CD4-positive, alpha-beta T cell treated with Interleukin-15 for 4 hours (primary cell): ENCODE measurements around the gene ELOA2.
"Not testable (repeated sequence)": the region's sequence is repeated elsewhere in the genome, so short reads cannot be mapped to it uniquely, and the experiment has no call there.

Experiments used
- DNase-seq: peaks from one replicate; pipeline ENCODE4 v3.0.0-alpha.2; 2020; ENCODE audit warnings: low spot score

ELOA2 gene

GRCh38 chr18:47035156-47035671, at the start of gene ELOA2:
ELOA2 (minus strand) TSS chr18:47035621; CDS start chr18:47035264, 357 bp downstream.
- DNase-seq: no peak

GRCh38 chr18:47081578-47081977, 46.2 kb upstream of the ELOA2 start:
- DNase-seq: no peak

DNA sequence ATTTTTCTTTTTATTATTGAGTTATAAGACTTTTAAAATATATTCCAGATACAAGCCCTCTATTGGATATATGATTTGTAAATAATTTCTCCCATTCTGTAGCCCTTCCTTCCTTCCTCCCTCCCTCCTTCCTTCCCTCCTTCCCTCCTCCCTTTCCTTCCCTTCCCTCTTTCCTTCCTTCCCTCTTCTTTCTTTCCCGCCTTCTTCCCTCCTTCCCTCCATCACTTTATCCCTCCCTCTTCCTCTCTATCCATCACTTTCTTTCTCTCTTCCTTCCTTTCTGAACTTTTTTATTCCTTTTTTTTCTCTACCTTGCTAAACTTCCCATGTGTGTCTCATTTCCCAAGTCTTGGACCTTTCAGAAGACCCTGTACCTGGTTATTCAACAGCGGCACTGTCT, 45.5 kb upstream of the ELOA2 start:
- DNase-seq: no peak

DNA sequence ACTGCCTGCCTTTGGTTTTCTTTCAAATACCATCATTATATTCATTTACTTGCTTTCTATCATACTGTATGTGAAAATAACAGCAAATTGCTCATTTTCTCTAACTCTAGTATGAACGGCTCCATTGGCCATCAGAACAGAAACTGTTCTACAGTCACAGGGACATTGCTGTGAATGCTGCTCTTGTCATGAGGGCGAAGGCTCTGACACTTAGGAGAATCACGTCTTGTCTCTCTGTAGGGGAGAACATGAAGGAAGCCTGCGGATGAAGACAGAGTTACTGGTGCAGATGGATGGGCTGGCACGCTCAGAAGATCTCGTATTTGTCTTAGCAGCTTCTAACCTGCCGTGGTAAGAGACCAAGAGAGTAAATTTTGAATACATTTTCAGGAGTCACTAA, 41.7 kb upstream of the ELOA2 start:
- no peak for DNase-seq

- no peak for DNase-seq
Observed at GRCh38 chr18:47075098-47075883, 39.9 kb upstream of the ELOA2 start.

DNA sequence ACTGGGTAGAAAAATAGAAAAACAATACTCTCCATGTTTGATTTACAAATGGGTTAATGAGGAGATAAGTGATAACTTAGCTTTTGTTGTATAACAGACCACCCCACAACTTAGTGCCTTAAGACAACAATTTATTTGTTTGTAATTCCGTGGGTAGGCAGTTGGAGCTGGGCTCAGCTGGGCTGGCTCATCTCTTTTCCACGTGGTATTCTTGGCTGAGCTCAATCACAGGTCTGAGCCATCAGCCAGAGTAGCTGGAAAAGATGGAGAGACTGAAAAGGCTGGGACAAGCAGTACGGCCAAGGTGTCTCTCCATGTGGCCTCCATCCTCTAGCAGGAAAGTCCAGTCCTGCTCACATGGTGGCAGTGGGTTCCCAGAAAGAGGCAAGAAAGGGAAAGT, 32.2 kb upstream of the ELOA2 start:
- DNase-seq: no peak

DNA sequence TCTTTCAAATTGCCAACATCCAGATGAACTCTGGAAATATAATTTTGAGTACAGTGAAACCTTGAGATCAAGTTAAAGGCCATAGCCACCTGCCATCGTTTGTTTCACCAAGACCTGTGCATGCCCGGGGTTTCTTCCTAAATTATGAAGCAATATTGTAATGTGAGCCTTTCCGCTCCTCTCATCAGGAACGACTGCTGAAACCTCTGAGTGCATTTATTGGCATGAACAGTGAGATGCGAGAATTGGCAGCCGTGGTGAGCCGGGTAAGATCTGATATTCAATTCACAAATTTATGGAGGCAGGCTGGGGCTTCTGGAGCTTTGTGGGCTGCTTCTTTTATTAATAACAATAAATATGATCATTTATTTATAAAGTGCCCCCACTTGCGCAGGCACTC, 27.7 kb upstream of the ELOA2 start:
- no peak for DNase-seq

- DNase-seq: no peak
Observed at GRCh38 chr18:47062471-47062870, 27.1 kb upstream of the ELOA2 start.

- DNase-seq: no peak
Observed at GRCh38 chr18:47054369-47054768, 18.9 kb upstream of the ELOA2 start.

DNA sequence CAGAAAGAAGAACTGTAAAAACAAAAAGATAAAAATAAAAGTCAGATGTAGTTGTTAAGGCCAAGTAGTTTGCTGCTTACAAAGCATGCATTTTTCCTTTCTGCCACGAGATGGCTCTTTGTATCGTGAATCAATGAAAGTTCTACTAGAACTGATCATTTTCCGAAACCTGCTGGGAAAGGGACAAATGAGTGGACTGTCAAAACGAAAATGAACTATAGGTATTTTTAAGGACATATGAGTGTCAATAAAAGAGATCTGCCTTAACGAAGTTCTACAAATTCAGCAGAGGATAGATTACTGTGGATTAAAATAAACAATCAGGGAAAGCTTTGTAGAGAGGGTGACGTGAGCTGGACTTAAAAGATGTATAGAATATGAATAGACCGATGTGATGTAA, 15.0 kb upstream of the ELOA2 start:
- peak; percentile 26 for DNase-seq

DNA sequence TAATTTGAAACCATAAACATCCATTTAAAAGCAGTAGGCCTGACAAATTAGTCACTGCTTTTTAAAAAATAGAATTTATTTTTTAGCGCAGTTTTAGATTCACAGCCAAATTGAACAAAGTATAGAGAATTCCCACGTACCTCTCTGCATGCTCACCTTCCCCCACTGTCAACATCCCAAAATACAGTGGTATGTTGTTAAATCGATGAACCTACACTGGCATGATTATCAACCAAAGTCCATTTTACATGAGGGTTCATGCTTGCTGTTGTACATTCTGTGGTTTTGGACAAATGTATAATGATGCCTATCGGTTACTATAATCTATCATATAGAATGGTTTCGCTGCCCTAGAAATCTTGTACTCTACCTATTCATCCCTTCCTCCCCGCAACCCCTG, 5.6 kb upstream of the ELOA2 start:
- no peak for DNase-seq

- no peak for DNase-seq
Observed at GRCh38 chr18:47036927-47037578, 1.6 kb upstream of the ELOA2 start.

- DNase-seq: no peak
Observed at GRCh38 chr18:47036298-47036874, 965 bp upstream of the ELOA2 start.

- not testable (repeated sequence) for DNase-seq
Observed at GRCh38 chr18:47034591-47034990, 830 bp downstream of the ELOA2 start.

GRCh38 chr18:47032945-47033344, 2.5 kb downstream of the ELOA2 start:
- DNase-seq: no peak

DNA sequence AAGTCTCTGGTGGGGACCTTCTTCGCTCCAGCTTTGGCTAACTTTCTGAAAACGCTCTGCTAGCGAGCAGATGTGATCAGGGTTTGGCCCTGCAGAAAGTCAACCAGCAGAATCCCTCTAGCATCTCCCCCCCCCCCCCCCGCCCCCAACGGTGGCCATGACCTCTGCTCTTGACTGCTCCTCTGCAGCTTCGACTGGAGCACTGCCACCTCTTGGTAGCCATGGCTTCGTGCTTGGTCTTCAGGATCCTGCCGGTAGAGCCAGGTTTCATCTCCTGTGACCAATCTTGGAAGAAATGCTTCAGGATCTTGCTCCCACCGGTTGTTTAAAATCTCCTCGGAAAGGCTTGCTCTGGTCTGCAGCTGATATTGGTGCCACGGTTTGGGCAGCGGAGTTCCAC, 4.5 kb downstream of the ELOA2 start:
- not testable (repeated sequence) for DNase-seq

DNA sequence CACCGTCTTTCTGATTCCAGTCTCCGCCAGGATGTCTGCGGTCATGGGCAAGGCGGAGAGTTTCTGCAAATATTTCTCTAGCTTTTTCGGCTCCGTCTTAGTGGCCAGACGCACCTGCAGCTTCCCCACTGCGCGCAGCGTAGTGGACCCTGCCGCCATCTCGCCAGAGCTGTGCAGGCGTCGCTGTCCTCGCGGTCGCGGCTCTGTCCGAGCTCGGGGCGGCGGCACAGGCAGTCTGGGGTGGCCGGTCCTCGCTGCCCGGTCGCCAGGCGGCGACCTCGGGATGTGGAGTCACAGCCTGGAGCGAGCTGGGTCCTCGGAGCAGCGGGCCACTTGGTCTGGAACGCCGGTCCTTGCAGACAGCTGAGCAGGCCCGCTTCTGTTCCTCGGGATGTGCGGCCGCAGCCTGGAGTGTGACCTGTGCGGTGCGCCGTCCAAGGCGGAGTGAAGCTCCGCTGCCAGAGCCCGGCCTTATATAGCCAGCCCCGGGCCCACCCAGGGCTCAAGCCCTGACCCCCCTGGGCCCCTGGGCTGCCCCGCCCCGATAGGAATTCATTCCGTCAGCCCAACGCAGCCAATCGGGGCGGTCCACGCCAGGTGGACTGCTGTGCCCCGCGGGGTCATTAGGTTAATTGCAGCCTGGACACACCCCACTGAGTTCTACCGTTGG, 5.6 kb downstream of the ELOA2 start:
- DNase-seq: not testable (repeated sequence)

DNA sequence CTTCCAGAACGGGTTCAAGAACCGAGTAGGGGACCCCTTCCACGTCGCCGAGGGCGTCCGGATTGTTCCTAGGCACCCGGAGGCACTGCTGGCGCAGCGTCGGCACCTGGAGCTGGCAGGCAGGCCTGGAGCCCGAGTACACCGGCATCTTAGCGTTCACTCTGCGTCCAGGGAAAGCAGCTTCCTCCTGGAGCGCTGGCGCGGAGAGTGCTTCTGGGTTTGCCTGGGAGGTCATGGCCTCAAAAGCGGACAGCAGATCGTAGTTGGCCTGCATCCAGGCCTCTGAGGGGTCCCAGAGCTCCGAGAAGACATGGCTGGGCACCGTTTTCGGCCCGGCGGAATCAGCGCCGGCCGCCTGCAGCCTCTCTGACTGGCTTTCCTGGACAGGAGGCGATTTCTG, 6.7 kb downstream of the ELOA2 start:
- DNase-seq: not testable (repeated sequence)

DNA sequence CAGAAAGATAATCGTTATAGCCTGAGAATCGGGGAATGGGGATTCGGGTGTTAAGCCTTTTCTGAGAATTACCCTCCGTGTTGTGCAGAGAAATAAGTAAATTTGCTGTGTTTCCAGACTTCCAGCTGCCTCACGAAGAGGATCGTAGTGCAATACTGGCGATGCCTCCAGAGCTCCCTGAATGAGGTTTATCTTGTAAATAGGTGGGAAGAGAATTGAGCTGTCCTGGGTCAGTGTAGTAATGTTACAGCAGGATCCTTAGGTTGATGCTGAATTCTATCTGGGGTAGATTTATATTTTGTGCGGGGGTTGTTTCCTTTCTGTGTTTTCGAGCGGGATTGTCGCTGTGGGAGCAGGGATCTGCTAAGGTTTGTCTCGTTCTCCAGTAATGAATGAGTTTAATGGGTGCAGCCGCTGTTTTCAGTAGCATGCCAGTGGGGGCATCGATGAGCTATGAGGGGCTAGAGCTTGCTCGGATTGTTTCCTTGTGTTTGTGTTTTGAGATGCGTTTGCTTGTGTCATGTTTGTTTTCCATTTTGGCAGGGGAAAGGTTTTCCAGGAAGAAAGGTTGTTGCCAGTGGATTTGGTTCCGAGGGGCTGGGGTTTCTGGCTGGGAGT, 9.8 kb downstream of the ELOA2 start:
- DNase-seq: not testable (repeated sequence)

GRCh38 chr18:47023769-47024465, 11.5 kb downstream of the ELOA2 start:
- DNase-seq: not testable (repeated sequence)

GRCh38 chr18:47022821-47023220, 12.6 kb downstream of the ELOA2 start:
- DNase-seq: not testable (repeated sequence)
